ENCODE data around the gene DAB1.

Gene DAB1

DNA sequence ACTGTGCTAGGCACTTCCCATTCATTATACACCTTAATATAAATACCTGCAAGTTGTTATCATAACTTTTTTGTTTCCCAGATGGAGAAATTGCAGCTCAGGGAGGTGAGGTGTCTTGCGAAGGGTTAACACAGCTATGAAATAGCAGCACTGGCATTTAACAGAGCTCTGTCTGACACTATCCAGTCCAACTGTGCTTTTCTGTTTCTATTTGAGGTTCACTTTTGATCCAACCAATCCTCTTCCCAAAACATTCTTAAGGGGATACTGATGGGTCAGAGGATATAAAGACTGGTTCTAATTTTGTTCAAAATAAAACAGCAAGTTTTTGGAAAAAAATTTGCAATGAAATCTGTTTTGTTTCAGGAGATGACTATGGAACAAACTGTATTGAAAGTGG lies 411.5 kb downstream of the DAB1 start:
- Histone ChIP-seq H3K9me2 (ENCODE audit: low read depth, low read length) (no peaks in the 10 kb centered on the region), H3K4me1 (ENCODE audit: insufficient read depth, low read length, severe bottlenecking) (no peaks in the 10 kb centered on the region), H3K9ac (ENCODE audit: low read length) (no peak overlapping the region), H4K20me1 (ENCODE audit: insufficient read depth, low read length) (no peaks in the 10 kb centered on the region), H3K4me2 (ENCODE audit: low read length) (no peak overlapping the region), H3K4me3 (ENCODE audit: low read depth, low read length, poor library complexity, severe bottlenecking) (no peak overlapping the region), H3K79me2 (ENCODE audit: insufficient read depth, low read length) (no peaks in the 10 kb centered on the region), H3K27me3 (ENCODE audit: insufficient read depth, low read length) (0 out of 2 replicates have a peak, but pooled peaks cover 6% of the 10 kb centered on the region), H3F3A (ENCODE audit: insufficient read depth, low read length) (no peaks in the 10 kb centered on the region), H3K36me3 (ENCODE audit: insufficient read depth, low read length) (no peaks in the 10 kb centered on the region), H3K27ac (ENCODE audit: low read depth, low read length, poor library complexity, severe bottlenecking) (no peak overlapping the region), H3K9me3 (ENCODE audit: low read length) (no peaks in the 10 kb centered on the region), H2AFZ (ENCODE audit: low read length) (no peak overlapping the region)
- no peak for TF ChIP-seq EZH2 (IDR thresholded peaks at IDR 0.05; ENCODE audit: borderline replicate concordance, low read length)
- TF ChIP-seq, protein P1, sequence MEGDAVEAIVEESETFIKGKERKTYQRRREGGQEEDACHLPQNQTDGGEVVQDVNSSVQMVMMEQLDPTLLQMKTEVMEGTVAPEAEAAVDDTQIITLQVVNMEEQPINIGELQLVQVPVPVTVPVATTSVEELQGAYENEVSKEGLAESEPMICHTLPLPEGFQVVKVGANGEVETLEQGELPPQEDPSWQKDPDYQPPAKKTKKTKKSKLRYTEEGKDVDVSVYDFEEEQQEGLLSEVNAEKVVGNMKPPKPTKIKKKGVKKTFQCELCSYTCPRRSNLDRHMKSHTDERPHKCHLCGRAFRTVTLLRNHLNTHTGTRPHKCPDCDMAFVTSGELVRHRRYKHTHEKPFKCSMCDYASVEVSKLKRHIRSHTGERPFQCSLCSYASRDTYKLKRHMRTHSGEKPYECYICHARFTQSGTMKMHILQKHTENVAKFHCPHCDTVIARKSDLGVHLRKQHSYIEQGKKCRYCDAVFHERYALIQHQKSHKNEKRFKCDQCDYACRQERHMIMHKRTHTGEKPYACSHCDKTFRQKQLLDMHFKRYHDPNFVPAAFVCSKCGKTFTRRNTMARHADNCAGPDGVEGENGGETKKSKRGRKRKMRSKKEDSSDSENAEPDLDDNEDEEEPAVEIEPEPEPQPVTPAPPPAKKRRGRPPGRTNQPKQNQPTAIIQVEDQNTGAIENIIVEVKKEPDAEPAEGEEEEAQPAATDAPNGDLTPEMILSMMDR (IDR thresholded peaks at IDR 0.05; ENCODE audit: low read length) = no peak

DNA sequence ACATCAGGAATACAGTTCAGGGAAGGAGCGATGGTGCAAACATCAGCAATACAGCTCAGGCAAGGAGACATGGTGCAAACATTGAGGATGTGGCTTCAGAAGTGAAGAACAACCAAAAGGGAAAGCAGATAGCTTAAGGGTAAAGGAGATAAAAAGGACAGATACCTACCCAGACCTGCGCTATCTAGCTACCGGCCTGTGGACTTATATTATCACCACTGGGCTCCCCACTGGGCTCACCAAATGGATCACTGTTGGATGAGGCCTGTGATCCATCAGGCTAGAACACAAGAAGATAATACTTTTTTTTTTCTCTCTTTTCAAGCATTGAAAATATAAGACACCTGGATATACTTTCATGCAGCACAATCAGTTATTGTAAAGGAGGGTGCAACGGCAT lies 413.3 kb downstream of the DAB1 start:
- no peak overlapping the region for H2AFZ ChIP-seq (ENCODE audit: low read length)
- H3F3A ChIP-seq (ENCODE audit: insufficient read depth, low read length) = no peaks in the 10 kb centered on the region
- H3K9me3 ChIP-seq (ENCODE audit: low read length) = no peaks in the 10 kb centered on the region
- H3K9me2 ChIP-seq (ENCODE audit: low read depth, low read length) = no peaks in the 10 kb centered on the region
- H3K27ac ChIP-seq (ENCODE audit: low read depth, low read length, poor library complexity, severe bottlenecking) = no peak overlapping the region
- no peaks in the 10 kb centered on the region for H3K4me1 ChIP-seq (ENCODE audit: insufficient read depth, low read length, severe bottlenecking)
- H4K20me1 ChIP-seq (ENCODE audit: insufficient read depth, low read length) = no peaks in the 10 kb centered on the region
- H3K27me3 ChIP-seq (ENCODE audit: insufficient read depth, low read length) = 0 out of 2 replicates have a peak, but pooled peaks cover 6% of the 10 kb centered on the region
- H3K4me3 ChIP-seq (ENCODE audit: low read depth, low read length, poor library complexity, severe bottlenecking) = no peak overlapping the region
- no peak overlapping the region for H3K9ac ChIP-seq (ENCODE audit: low read length)
- H3K79me2 ChIP-seq (ENCODE audit: insufficient read depth, low read length) = no peaks in the 10 kb centered on the region
- no peak for TF ChIP-seq EZH2 (IDR thresholded peaks at IDR 0.05; ENCODE audit: borderline replicate concordance, low read length)
- TF ChIP-seq, protein P1 (IDR thresholded peaks at IDR 0.05; ENCODE audit: low read length) = no peak
- no peaks in the 10 kb centered on the region for H3K36me3 ChIP-seq (ENCODE audit: insufficient read depth, low read length)
- no peak overlapping the region for H3K4me2 ChIP-seq (ENCODE audit: low read length)

DNA sequence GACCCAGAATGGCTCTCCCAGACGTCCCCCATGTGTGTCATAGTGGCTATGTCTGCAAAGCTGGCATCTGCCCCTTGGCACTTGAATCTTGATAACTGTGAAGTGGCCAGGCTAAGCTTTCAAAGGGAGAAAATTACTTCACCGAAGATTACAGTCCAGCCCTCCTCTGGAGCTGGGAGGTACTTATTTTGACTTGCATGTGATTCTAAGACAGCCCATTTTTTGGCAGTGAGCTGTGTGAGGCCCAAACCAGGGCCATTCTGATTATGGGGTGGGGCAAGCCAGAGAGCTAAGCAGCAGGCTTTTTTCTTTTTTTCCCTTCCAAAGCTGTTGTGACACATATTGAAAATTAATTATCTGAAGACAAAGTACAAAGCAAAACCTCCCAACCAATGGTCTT lies 415.9 kb downstream of the DAB1 start:
- no peak overlapping the region for H3K4me3 ChIP-seq (ENCODE audit: low read depth, low read length, poor library complexity, severe bottlenecking)
- TF ChIP-seq, protein P1 (IDR thresholded peaks at IDR 0.05; ENCODE audit: low read length) = no peak
- no peak for TF ChIP-seq EZH2 (IDR thresholded peaks at IDR 0.05; ENCODE audit: borderline replicate concordance, low read length)
- H3F3A ChIP-seq (ENCODE audit: insufficient read depth, low read length) = no peaks in the 10 kb centered on the region
- no peaks in the 10 kb centered on the region for H3K9me3 ChIP-seq (ENCODE audit: low read length)
- 0 out of 2 replicates have a peak, but pooled peaks cover 6% of the 10 kb centered on the region for H3K27me3 ChIP-seq (ENCODE audit: insufficient read depth, low read length)
- no peak overlapping the region for H3K27ac ChIP-seq (ENCODE audit: low read depth, low read length, poor library complexity, severe bottlenecking)
- H3K9me2 ChIP-seq (ENCODE audit: low read depth, low read length) = no peaks in the 10 kb centered on the region
- no peaks in the 10 kb centered on the region for H4K20me1 ChIP-seq (ENCODE audit: insufficient read depth, low read length)
- H3K79me2 ChIP-seq (ENCODE audit: insufficient read depth, low read length) = no peaks in the 10 kb centered on the region
- H3K9ac ChIP-seq (ENCODE audit: low read length) = no peak overlapping the region
- H2AFZ ChIP-seq (ENCODE audit: low read length) = no peak overlapping the region
- H3K4me2 ChIP-seq (ENCODE audit: low read length) = no peak overlapping the region
- no peaks in the 10 kb centered on the region for H3K4me1 ChIP-seq (ENCODE audit: insufficient read depth, low read length, severe bottlenecking)
- H3K36me3 ChIP-seq (ENCODE audit: insufficient read depth, low read length) = no peaks in the 10 kb centered on the region

All from OCI-LY1 (cell line).